Measurements from ENCODE around the gene CIB4.

DNA sequence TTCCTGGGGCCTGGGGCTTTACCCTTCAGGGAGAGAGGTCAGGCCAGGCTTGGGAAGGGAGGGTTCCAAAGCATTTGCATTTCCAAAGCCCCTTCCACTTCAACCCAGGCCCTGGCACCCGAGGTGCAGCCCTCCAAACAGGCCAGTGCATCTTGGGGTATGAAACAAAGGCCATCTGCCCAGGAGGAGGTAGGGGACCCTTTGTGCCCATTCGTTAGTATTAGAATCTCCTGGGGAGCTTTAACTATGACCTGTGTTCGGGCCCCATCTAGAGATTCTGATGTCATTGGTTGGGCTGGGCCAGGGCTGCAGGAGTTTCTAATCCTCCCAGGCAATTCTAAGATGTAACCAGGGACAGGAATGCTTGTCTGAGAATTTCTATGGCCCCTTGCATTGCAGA, 73.6 kb downstream of the CIB4 start:
- TF ChIP-seq, protein P1, sequence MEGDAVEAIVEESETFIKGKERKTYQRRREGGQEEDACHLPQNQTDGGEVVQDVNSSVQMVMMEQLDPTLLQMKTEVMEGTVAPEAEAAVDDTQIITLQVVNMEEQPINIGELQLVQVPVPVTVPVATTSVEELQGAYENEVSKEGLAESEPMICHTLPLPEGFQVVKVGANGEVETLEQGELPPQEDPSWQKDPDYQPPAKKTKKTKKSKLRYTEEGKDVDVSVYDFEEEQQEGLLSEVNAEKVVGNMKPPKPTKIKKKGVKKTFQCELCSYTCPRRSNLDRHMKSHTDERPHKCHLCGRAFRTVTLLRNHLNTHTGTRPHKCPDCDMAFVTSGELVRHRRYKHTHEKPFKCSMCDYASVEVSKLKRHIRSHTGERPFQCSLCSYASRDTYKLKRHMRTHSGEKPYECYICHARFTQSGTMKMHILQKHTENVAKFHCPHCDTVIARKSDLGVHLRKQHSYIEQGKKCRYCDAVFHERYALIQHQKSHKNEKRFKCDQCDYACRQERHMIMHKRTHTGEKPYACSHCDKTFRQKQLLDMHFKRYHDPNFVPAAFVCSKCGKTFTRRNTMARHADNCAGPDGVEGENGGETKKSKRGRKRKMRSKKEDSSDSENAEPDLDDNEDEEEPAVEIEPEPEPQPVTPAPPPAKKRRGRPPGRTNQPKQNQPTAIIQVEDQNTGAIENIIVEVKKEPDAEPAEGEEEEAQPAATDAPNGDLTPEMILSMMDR (IDR thresholded peaks at IDR 0.05) = no peak
- no peak for TF ChIP-seq POLR2A (IDR thresholded peaks at IDR 0.05)
- TF ChIP-seq POLR2AphosphoS5 (IDR thresholded peaks at IDR 0.05) = no peak

Data from sigmoid colon (tissue), 4 donors.